Chondrocyte (in vitro differentiated cells): ENCODE results near the gene TMEM108. TPM values are rescaled to one million over a fixed set of nuclear protein-coding genes. Genes with fewer than 3 reads are reported as not detected.

Experiments
- DNase-seq: peaks from one replicate; pipeline ENCODE4 v3.0.0; 2021; ENCODE audit warnings: mixed read lengths, low spot score
- H3K27ac Mint-ChIP-seq: one replicate; pipeline ENCODE4 v1.8.0; 2021; ENCODE audit warnings: mild to moderate bottlenecking, moderate library complexity, mixed read lengths; ENCODE audit not compliant: unreplicated experiment
- H3K27me3 Mint-ChIP-seq: 2 replicates; pipeline ENCODE4 v1.8.0; 2021; ENCODE audit warnings: low read depth, mixed read lengths
- H3K36me3 Mint-ChIP-seq: 2 replicates; pipeline ENCODE4 v1.8.0; 2021; ENCODE audit warnings: low read depth, mixed read lengths
- H3K4me1 Mint-ChIP-seq: 2 replicates; pipeline ENCODE4 v1.8.0; 2021; ENCODE audit warnings: low read depth, mild to moderate bottlenecking, mixed read lengths
- H3K4me3 Mint-ChIP-seq: one replicate; pipeline ENCODE4 v1.8.0; 2021; ENCODE audit warnings: mild to moderate bottlenecking, moderate library complexity, mixed read lengths; ENCODE audit not compliant: unreplicated experiment
- H3K9me3 Mint-ChIP-seq: 2 replicates; pipeline ENCODE4 v1.8.0; 2021; ENCODE audit warnings: low read depth, mixed read lengths
- CTCF ChIP-seq: fragments of 200-600 bp; sonication (generic); IDR thresholded peaks from 2 replicates; pipeline ENCODE4 v1.5.0; 2021; ENCODE audit warnings: antibody characterized with exemption, mild to moderate bottlenecking, moderate library complexity
- total RNA-seq: library from RNA; stranded (reverse); gene quantifications from 3 replicates; pipeline ENCODE4 v1.2.1, GENCODE V29; 2021

The TMEM108 gene
- total RNA-seq, 1 donor from 2014 or later, result 5.6 TPM

- no peak for DNase-seq
- no peak overlapping the region for H3K4me3 Mint-ChIP-seq
- H3K27ac Mint-ChIP-seq, result no peak overlapping the region
- TF ChIP-seq CTCF, result no peak
- H3K4me1 Mint-ChIP-seq, result peaks cover 8% of the 10 kb centered on the region
- H3K27me3 Mint-ChIP-seq, result no peaks in the 10 kb centered on the region
- H3K36me3 Mint-ChIP-seq, result no peaks in the 10 kb centered on the region
- no peaks in the 10 kb centered on the region for H3K9me3 Mint-ChIP-seq
Observed at GRCh38 chr3:133388696-133389395, 350.7 kb downstream of the TMEM108 start.

GRCh38 chr3:133390715-133391114, 352.5 kb downstream of the TMEM108 start:
- peaks cover 6% of the 10 kb centered on the region for H3K9me3 Mint-ChIP-seq
- no peak overlapping the region for H3K27ac Mint-ChIP-seq
- H3K27me3 Mint-ChIP-seq, result no peaks in the 10 kb centered on the region
- H3K36me3 Mint-ChIP-seq, result peaks cover 2% of the 10 kb centered on the region
- TF ChIP-seq CTCF, result no peak
- H3K4me3 Mint-ChIP-seq, result no peak overlapping the region
- H3K4me1 Mint-ChIP-seq, result peaks cover 9% of the 10 kb centered on the region
- no peak for DNase-seq

- no peak for DNase-seq
- H3K4me1 Mint-ChIP-seq, result peaks cover 9% of the 10 kb centered on the region
- peaks cover 3% of the 10 kb centered on the region for H3K36me3 Mint-ChIP-seq
- no peaks in the 10 kb centered on the region for H3K27me3 Mint-ChIP-seq
- H3K9me3 Mint-ChIP-seq, result peaks cover 6% of the 10 kb centered on the region
- H3K27ac Mint-ChIP-seq, result no peak overlapping the region
- no peak for TF ChIP-seq CTCF
- H3K4me3 Mint-ChIP-seq, result no peak overlapping the region
Observed at GRCh38 chr3:133393204-133393603, 355.0 kb downstream of the TMEM108 start.

GRCh38 chr3:133393691-133394474, 355.7 kb downstream of the TMEM108 start:
- H3K36me3 Mint-ChIP-seq, result peaks cover 3% of the 10 kb centered on the region
- H3K4me1 Mint-ChIP-seq, result peaks cover 9% of the 10 kb centered on the region
- peaks cover 6% of the 10 kb centered on the region for H3K9me3 Mint-ChIP-seq
- TF ChIP-seq CTCF, result no peak
- no peak for DNase-seq
- no peak overlapping the region for H3K4me3 Mint-ChIP-seq
- H3K27me3 Mint-ChIP-seq, result no peaks in the 10 kb centered on the region
- no peak overlapping the region for H3K27ac Mint-ChIP-seq

GRCh38 chr3:133394561-133395311, 356.5 kb downstream of the TMEM108 start:
- no peak for TF ChIP-seq CTCF
- Mint-ChIP-seq H3K9me3 (peaks cover 6% of the 10 kb centered on the region), H3K27me3 (no peaks in the 10 kb centered on the region), H3K27ac (no peak overlapping the region), H3K36me3 (peaks cover 3% of the 10 kb centered on the region), H3K4me3 (no peak overlapping the region), H3K4me1 (peaks cover 9% of the 10 kb centered on the region)
- DNase-seq, result no peak
